H9 (cell line): ENCODE measurements around the gene RBSN. TPM values are rescaled to one million over a fixed set of nuclear protein-coding genes. Genes with fewer than 3 reads are reported as not detected.

Experiments used
- DNase-seq: peaks from one replicate; pipeline ENCODE4 v3.0.0-alpha.2; 2017
- H2AFZ ChIP-seq: one replicate; pipeline ENCODE4 v1.6.1; 2013; ENCODE audit warnings: mild to moderate bottlenecking, low read length, control low read depth, moderate library complexity
- H2AK5ac ChIP-seq: 2 replicates; pipeline ENCODE4 v1.6.1; 2013; ENCODE audit warnings: low read length, control low read depth, mixed read lengths; ENCODE audit not compliant: insufficient read length
- H2BK120ac ChIP-seq: one replicate; pipeline ENCODE4 v1.6.1; 2013; ENCODE audit warnings: low read depth, mild to moderate bottlenecking, low read length, control low read depth, inconsistent platforms; ENCODE audit not compliant: poor library complexity, severe bottlenecking
- H2BK12ac ChIP-seq: 2 replicates; pipeline ENCODE4 v1.6.1; 2013; ENCODE audit warnings: low read length, control low read depth, mixed read lengths, low read depth; ENCODE audit not compliant: insufficient read length
- H2BK15ac ChIP-seq: 2 replicates; pipeline ENCODE4 v1.6.1; 2013; ENCODE audit warnings: low read depth, low read length, control low read depth
- H2BK20ac ChIP-seq: one replicate; pipeline ENCODE4 v1.6.1; 2013; ENCODE audit warnings: low read depth, mild to moderate bottlenecking, low read length, control low read depth, inconsistent platforms; ENCODE audit not compliant: poor library complexity, severe bottlenecking
- H2BK5ac ChIP-seq: 2 replicates; pipeline ENCODE4 v1.6.1; 2013; ENCODE audit warnings: low read length, control low read depth, mixed read lengths; ENCODE audit not compliant: insufficient read length
- H3K14ac ChIP-seq: 2 replicates; pipeline ENCODE4 v1.6.1; 2013; ENCODE audit warnings: low read length, control low read depth; ENCODE audit not compliant: insufficient read depth
- H3K18ac ChIP-seq: 2 replicates; pipeline ENCODE4 v1.6.1; 2013; ENCODE audit warnings: low read depth, mild to moderate bottlenecking, mixed read lengths, low read length, control low read depth; ENCODE audit not compliant: insufficient read length
- H3K23ac ChIP-seq: 2 replicates; pipeline ENCODE4 v1.6.1; 2013; ENCODE audit warnings: low read length, control low read depth, mixed read lengths, low read depth; ENCODE audit not compliant: insufficient read length
- H3K23me2 ChIP-seq: 2 replicates; pipeline ENCODE4 v1.6.1; 2013; ENCODE audit warnings: low read depth, mild to moderate bottlenecking, mixed read lengths, low read length, control low read depth; ENCODE audit not compliant: insufficient read length, poor library complexity, severe bottlenecking
- H3K27ac ChIP-seq: 2 replicates; pipeline ENCODE4 v1.5.1; 2013; ENCODE audit warnings: low read length, control low read depth, mixed read lengths, low read depth; ENCODE audit not compliant: insufficient read length
- H3K27me3 ChIP-seq: 2 replicates; pipeline ENCODE4 v1.6.1; 2013; ENCODE audit warnings: low read length, control low read depth, inconsistent platforms; ENCODE audit not compliant: insufficient read depth
- H3K4ac ChIP-seq: 2 replicates; pipeline ENCODE4 v1.6.1; 2013; ENCODE audit warnings: low read depth, mild to moderate bottlenecking, control low read depth, inconsistent platforms, low read length, moderate library complexity
- H3K4me1 ChIP-seq: 2 replicates; pipeline ENCODE4 v1.6.1; 2013; ENCODE audit warnings: low read length, control low read depth, inconsistent platforms; ENCODE audit not compliant: insufficient read depth
- H3K4me2 ChIP-seq: 2 replicates; pipeline ENCODE4 v1.6.1; 2013; ENCODE audit warnings: low read length, control low read depth, mixed read lengths; ENCODE audit not compliant: insufficient read length, insufficient read depth
- H3K56ac ChIP-seq: 2 replicates; pipeline ENCODE4 v1.6.1; 2013; ENCODE audit warnings: low read depth, mild to moderate bottlenecking, mixed read lengths, low read length, control low read depth; ENCODE audit not compliant: insufficient read length
- H3K79me1 ChIP-seq: 2 replicates; pipeline ENCODE4 v1.6.1; 2013; ENCODE audit warnings: low read depth, mild to moderate bottlenecking, moderate library complexity, low read length, control low read depth, inconsistent platforms; ENCODE audit not compliant: insufficient read depth, poor library complexity, severe bottlenecking
- H3K79me2 ChIP-seq: 2 replicates; pipeline ENCODE4 v1.6.1; 2013; ENCODE audit warnings: low read length, control low read depth, inconsistent platforms; ENCODE audit not compliant: insufficient read depth
- H3K9ac ChIP-seq: 2 replicates; pipeline ENCODE4 v1.6.1; 2013; ENCODE audit warnings: low read length, control low read depth, mixed read lengths; ENCODE audit not compliant: insufficient read length; ENCODE audit errors: extremely low read depth
- H3K9me3 ChIP-seq: one replicate; pipeline ENCODE4 v1.6.1; 2013; ENCODE audit warnings: low read depth, low read length, inconsistent platforms; ENCODE audit not compliant: control insufficient read depth
- H3T11ph ChIP-seq: one replicate; pipeline ENCODE4 v1.6.1; 2013; ENCODE audit warnings: mild to moderate bottlenecking, low read length, control low read depth, inconsistent platforms
- H4K20me1 ChIP-seq: one replicate; pipeline ENCODE4 v1.6.1; 2013; ENCODE audit not compliant: control insufficient read depth, insufficient read length, insufficient read depth
- H4K5ac ChIP-seq: 2 replicates; pipeline ENCODE4 v1.6.1; 2013; ENCODE audit warnings: low read depth, mild to moderate bottlenecking, mixed read lengths, low read length, control low read depth; ENCODE audit not compliant: insufficient read length
- H4K8ac ChIP-seq: replicated peaks from 2 replicates; pipeline ENCODE4 v1.6.1; 2013; ENCODE audit warnings: low read length, control low read depth, mixed read lengths, low read depth; ENCODE audit not compliant: insufficient read length
- H4K91ac ChIP-seq: 2 replicates; pipeline ENCODE4 v1.6.1; 2013; ENCODE audit warnings: low read depth, mild to moderate bottlenecking, moderate library complexity, mixed read lengths, low read length, control low read depth; ENCODE audit not compliant: insufficient read length
- H3K27ac Mint-ChIP-seq, 3 experiments: 2 replicates in 2 of 3; 3 replicates in 1 of 3; pipeline ENCODE4 v1.8.0; 2020 to 2021; ENCODE audit warnings: mixed read lengths in 3 of 3, mild to moderate bottlenecking in 1 of 3, moderate library complexity in 1 of 3
- H3K27me3 Mint-ChIP-seq: 2 replicates; pipeline ENCODE4 v1.8.0; 2021; ENCODE audit warnings: low read depth, mild to moderate bottlenecking, moderate library complexity, mixed read lengths
- H3K36me3 Mint-ChIP-seq, 3 experiments: 2 replicates in 2 of 3; 3 replicates in 1 of 3; pipeline ENCODE4 v1.8.0; 2020 to 2021; ENCODE audit warnings: low read depth in 3 of 3, mixed read lengths in 3 of 3; ENCODE audit not compliant: insufficient read depth in 1 of 3
- H3K4me1 Mint-ChIP-seq, 2 experiments: 2 replicates each; pipeline ENCODE4 v1.8.0; 2020; ENCODE audit warnings: mixed read lengths in 2 of 2
- H3K4me3 Mint-ChIP-seq, 2 experiments: 2 replicates in 1 of 2; 3 replicates in 1 of 2; pipeline ENCODE4 v1.8.0; 2020 to 2021; ENCODE audit warnings: mild to moderate bottlenecking in 2 of 2, mixed read lengths in 2 of 2, moderate library complexity in 1 of 2
- H3K9me3 Mint-ChIP-seq, 2 experiments: 2 replicates in 1 of 2; 3 replicates in 1 of 2; pipeline ENCODE4 v1.8.0; 2020; ENCODE audit warnings: mild to moderate bottlenecking in 2 of 2, mixed read lengths in 2 of 2, moderate library complexity in 1 of 2
- WGBS: extraction: QIAGEN DNeasy Blood & Tissue Kit; methylation state at CpG from one replicate; pipeline ENCODE4 v1.1.7; 2013; ENCODE audit warnings: missing lambda C conversion rate, low lambda C conversion rate, mixed read lengths; ENCODE audit not compliant: insufficient read length; ENCODE audit errors: extremely low coverage; 5-methylcytosine and 5-hydroxymethylcytosine counted together
- total RNA-seq: library from RNA; stranded (reverse); gene quantifications from 2 replicates; pipeline ENCODE4 v1.2.1, GENCODE V29; 2021
- TF ChIP-seq, protein P1 (sequence below): fragments of 200-600 bp; sonication (generic); conservative IDR thresholded peaks from 3 replicates; pipeline ENCODE4 v1.8.0; 2021; ENCODE audit warnings: antibody characterized with exemption, mild to moderate bottlenecking

RBSN gene
- total RNA-seq, 1 experiment from 2014 or later, result 16.0 TPM

DNA sequence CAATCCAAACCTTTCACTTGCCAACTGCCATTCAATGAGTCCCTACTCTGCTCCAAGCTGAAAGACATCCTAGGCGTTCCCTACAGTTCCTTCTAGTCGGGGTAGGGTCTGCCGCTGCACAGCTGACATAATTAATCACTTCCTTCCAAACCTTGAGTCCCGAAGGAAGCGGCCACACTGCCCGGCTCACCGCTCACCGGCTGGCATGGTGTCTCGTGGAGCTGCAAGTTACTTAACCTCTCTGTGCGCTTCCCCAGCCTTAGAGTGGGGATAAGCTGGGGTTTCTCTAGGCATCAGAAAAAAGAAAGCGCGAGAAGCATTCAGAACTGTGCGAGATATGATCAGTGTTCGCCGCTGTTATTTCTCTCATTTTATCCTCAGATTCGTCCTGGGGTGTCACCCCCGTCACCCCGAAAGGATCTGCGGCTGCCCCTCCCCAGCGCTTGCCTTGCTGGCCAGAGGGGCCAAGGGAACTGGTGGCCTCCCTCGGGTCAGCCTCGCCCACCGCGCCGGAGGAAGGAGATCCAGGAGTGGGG is 34.6 kb downstream of the RBSN start:
- no peak overlapping the region for H3K56ac ChIP-seq
- H3T11ph ChIP-seq, result no peak overlapping the region
- no peak overlapping the region for H2AK5ac ChIP-seq
- H3K36me3 Mint-ChIP-seq, result peaks cover 22 to 30% (median 26%) of the 10 kb centered on the region in 3 experiments
- H4K20me1 ChIP-seq, result no peaks in the 10 kb centered on the region
- no peak overlapping the region for H3K18ac ChIP-seq
- H3K27me3 Mint-ChIP-seq, result peaks cover 3% of the 10 kb centered on the region; the same call in 1 of the 2 replicates
- H2BK120ac ChIP-seq, result no peak overlapping the region
- H3K9ac ChIP-seq, result peak overlapping the region; percentile 73
- no peak overlapping the region for H2BK20ac ChIP-seq
- H3K79me1 ChIP-seq, result peaks cover 5% of the 10 kb centered on the region
- H3K9me3 ChIP-seq, result no peaks in the 10 kb centered on the region
- H4K91ac ChIP-seq, result no peak overlapping the region
- H4K5ac ChIP-seq, result no peak overlapping the region
- no peak for DNase-seq
- peak overlapping the region in 2 of 3 experiments; percentile 76 to 93; a peak in 3 of 7 replicates for H3K27ac Mint-ChIP-seq
- no peak overlapping the region for H4K8ac ChIP-seq
- no peak overlapping the region for H2BK12ac ChIP-seq
- H2AFZ ChIP-seq, result no peak overlapping the region
- H3K79me2 ChIP-seq, result peaks cover 12% of the 10 kb centered on the region; the same call in 1 of the 2 replicates
- H3K27me3 ChIP-seq, result no peaks in the 10 kb centered on the region
- H3K27ac ChIP-seq, result no peak overlapping the region
- H3K23me2 ChIP-seq, result peaks cover 7% of the 10 kb centered on the region
- no peak overlapping the region; the same call in 1 of the 2 replicates for H3K14ac ChIP-seq
- peak overlapping the region; percentile 97 for H3K4me3 Mint-ChIP-seq
- TF ChIP-seq, protein P1, sequence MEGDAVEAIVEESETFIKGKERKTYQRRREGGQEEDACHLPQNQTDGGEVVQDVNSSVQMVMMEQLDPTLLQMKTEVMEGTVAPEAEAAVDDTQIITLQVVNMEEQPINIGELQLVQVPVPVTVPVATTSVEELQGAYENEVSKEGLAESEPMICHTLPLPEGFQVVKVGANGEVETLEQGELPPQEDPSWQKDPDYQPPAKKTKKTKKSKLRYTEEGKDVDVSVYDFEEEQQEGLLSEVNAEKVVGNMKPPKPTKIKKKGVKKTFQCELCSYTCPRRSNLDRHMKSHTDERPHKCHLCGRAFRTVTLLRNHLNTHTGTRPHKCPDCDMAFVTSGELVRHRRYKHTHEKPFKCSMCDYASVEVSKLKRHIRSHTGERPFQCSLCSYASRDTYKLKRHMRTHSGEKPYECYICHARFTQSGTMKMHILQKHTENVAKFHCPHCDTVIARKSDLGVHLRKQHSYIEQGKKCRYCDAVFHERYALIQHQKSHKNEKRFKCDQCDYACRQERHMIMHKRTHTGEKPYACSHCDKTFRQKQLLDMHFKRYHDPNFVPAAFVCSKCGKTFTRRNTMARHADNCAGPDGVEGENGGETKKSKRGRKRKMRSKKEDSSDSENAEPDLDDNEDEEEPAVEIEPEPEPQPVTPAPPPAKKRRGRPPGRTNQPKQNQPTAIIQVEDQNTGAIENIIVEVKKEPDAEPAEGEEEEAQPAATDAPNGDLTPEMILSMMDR, result no peak
- H3K4me1 Mint-ChIP-seq, result peaks cover 18% of the 10 kb centered on the region in 2 experiments
- no CpG with 5 or more reads among the region's 25 CpGs for WGBS
- no peak overlapping the region for H2BK5ac ChIP-seq
- no peak overlapping the region for H3K23ac ChIP-seq
- H2BK15ac ChIP-seq, result no peak overlapping the region
- no peak overlapping the region for H3K4ac ChIP-seq
- H3K9me3 Mint-ChIP-seq, result peaks cover 0 to 3% of the 10 kb centered on the region in 2 experiments; a peak in 2 of 5 replicates
- peaks cover 6% of the 10 kb centered on the region; the same call in 1 of the 2 replicates for H3K4me1 ChIP-seq
- peak overlapping the region; percentile 95 for H3K4me2 ChIP-seq
